Measurements from ENCODE around the gene KDM5C. TPM values are rescaled to one million over a fixed set of nuclear protein-coding genes. Genes with fewer than 3 reads are reported as not detected.

Gene KDM5C
- total RNA-seq, 1 donor from 2014 or later: 123 TPM

DNA sequence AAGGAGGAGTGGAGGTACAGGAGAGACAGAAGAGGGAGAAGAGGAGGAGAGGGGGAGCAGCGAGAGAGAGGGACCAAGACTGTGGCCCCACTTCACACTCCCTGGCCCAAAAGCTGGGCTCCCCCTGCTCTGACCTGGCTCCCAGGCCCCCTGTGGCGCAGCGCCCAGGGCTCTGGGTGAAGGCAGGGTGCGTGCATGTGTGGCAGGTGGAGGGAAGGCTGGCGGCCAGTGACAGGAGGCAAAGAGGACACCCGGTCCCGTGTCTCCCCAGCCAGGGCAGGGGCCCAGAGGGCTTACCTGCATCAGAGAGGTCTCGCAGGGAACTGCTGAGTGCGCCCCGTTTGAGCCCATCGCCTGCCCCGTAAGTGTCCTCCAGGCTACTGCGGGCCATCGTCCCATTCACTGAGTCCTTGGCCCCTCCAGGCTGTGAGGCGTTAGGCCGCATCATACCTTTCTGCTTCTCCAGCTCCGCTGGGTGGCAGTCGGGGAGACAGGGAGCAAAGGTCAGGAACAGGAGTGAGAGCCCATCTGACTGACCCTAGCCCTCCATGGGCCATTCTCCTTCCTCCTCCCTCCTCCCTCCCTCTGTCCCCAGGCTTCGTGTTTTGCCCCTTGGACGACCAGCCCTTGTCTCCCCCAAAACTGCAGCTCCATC, 11.1 kb upstream of the KDM5C start:
- DNase-seq (ENCODE audit: extremely low spot score in 2 of 2): no peak
- H3K27ac ChIP-seq: no peak overlapping the region
- H3K27me3 ChIP-seq: no peaks in the 10 kb centered on the region
- no peaks in the 10 kb centered on the region for H3K4me1 ChIP-seq
- H3K4me3 ChIP-seq: no peak overlapping the region
- intact Hi-C loops (cut with DNase I): no loop called here
- no peak for TF ChIP-seq POLR2A (IDR thresholded peaks at IDR 0.05)
- TF ChIP-seq, protein P1, sequence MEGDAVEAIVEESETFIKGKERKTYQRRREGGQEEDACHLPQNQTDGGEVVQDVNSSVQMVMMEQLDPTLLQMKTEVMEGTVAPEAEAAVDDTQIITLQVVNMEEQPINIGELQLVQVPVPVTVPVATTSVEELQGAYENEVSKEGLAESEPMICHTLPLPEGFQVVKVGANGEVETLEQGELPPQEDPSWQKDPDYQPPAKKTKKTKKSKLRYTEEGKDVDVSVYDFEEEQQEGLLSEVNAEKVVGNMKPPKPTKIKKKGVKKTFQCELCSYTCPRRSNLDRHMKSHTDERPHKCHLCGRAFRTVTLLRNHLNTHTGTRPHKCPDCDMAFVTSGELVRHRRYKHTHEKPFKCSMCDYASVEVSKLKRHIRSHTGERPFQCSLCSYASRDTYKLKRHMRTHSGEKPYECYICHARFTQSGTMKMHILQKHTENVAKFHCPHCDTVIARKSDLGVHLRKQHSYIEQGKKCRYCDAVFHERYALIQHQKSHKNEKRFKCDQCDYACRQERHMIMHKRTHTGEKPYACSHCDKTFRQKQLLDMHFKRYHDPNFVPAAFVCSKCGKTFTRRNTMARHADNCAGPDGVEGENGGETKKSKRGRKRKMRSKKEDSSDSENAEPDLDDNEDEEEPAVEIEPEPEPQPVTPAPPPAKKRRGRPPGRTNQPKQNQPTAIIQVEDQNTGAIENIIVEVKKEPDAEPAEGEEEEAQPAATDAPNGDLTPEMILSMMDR (IDR thresholded peaks at IDR 0.05): no peak
- no peak for TF ChIP-seq POLR2AphosphoS5 (IDR thresholded peaks at IDR 0.05; ENCODE audit: insufficient read depth in 1 of 2, low read depth in 1 of 2)
- H3K9me3 ChIP-seq: no peaks in the 10 kb centered on the region
- no peaks in the 10 kb centered on the region for H3K36me3 ChIP-seq

DNA sequence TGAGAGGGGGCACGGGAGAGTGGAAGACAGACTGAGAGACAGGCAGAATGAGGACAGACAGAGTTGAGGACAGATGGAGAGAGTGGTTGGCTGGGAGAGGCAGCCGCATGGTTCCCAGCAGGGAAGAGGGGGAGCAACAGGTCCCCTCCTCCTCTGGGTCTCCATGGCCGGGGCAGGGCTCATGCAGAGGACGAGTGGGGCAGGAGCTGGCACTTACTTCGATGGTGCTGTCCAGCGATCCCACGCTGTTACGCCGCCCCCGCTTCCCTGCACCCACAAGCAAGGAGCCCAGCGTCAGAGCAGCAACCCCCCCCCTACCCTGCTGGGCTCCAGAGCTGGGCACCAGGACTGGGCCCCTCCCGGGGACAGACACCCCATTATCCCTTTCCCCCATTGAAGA, 10.6 kb upstream of the KDM5C start:
- no peaks in the 10 kb centered on the region for H3K36me3 ChIP-seq

DNA sequence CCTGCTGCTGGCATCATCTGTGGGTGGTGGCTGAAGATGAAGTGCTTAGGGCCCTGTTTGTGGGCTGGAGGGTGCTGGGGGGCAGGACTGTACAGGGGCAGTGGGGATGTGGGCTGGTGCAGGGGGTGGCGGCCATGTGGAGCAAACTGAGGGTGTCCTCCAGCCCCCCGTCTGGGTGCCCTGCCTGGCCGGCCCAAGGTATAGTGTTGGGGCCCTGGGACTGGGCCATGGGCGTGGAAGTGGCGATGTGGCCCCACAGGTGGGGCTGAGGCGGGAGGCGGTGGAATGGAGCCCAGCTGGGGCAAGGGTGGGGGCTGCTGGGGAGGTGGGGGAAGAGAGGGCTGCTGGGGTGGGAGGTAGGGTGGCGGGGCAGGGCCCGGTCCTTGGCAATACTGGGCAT, 9.5 kb upstream of the KDM5C start:
- intact Hi-C loops (cut with DNase I): no loop called here
- H3K4me1 ChIP-seq: no peaks in the 10 kb centered on the region
- H3K9me3 ChIP-seq: no peaks in the 10 kb centered on the region
- TF ChIP-seq POLR2A (IDR thresholded peaks at IDR 0.05) (no peak), POLR2AphosphoS5 (IDR thresholded peaks at IDR 0.05; ENCODE audit: insufficient read depth in 1 of 2, low read depth in 1 of 2) (no peak)
- no peaks in the 10 kb centered on the region for H3K36me3 ChIP-seq
- no peak overlapping the region for H3K27ac ChIP-seq
- DNase-seq (ENCODE audit: extremely low spot score in 2 of 2): no peak
- H3K4me3 ChIP-seq: no peak overlapping the region
- H3K27me3 ChIP-seq: no peaks in the 10 kb centered on the region

More for the DNA sequence above, 10.6 kb upstream of the KDM5C start:
- Histone ChIP-seq H3K4me1 (no peaks in the 10 kb centered on the region), H3K27me3 (no peaks in the 10 kb centered on the region), H3K9me3 (no peaks in the 10 kb centered on the region), H3K4me3 (no peak overlapping the region), H3K27ac (no peak overlapping the region)
- DNase-seq (ENCODE audit: extremely low spot score in 2 of 2): no peak
- TF ChIP-seq, protein P1 (IDR thresholded peaks at IDR 0.05): no peak
- TF ChIP-seq POLR2AphosphoS5 (IDR thresholded peaks at IDR 0.05; ENCODE audit: insufficient read depth in 1 of 2, low read depth in 1 of 2): no peak
- TF ChIP-seq POLR2A (IDR thresholded peaks at IDR 0.05): no peak
- intact Hi-C loops (cut with DNase I): no loop called here

DNA sequence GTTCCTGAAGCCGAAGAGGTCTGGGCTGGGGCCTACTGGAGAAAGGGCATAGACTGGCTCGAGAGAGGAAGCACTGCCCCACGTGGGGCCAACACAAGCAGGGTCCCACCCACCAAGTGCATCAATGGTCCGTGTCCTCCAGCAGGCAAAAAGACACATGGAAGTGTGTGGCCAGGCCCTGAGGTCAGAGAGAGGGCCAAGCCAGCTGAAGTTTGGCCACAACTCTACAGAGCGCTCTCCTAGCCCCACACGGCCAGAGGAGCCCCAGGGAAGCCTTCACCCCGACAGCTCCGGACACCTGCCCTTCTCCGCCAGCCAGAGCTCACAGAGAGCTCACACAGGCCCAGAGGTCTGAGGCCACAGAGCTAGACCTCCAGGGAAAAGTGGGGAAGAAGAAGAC, 8.5 kb upstream of the KDM5C start:
- H3K27me3 ChIP-seq: no peaks in the 10 kb centered on the region
- no peaks in the 10 kb centered on the region for H3K4me1 ChIP-seq
- no peak overlapping the region for H3K4me3 ChIP-seq
- intact Hi-C loops (cut with DNase I): no loop called here
- H3K27ac ChIP-seq: no peak overlapping the region
- TF ChIP-seq POLR2AphosphoS5 (IDR thresholded peaks at IDR 0.05; ENCODE audit: insufficient read depth in 1 of 2, low read depth in 1 of 2) (no peak), POLR2A (IDR thresholded peaks at IDR 0.05) (no peak)
- TF ChIP-seq, protein P1 (IDR thresholded peaks at IDR 0.05): no peak
- H3K36me3 ChIP-seq: no peaks in the 10 kb centered on the region
- no peak for DNase-seq (ENCODE audit: extremely low spot score in 2 of 2)
- H3K9me3 ChIP-seq: no peaks in the 10 kb centered on the region

DNA sequence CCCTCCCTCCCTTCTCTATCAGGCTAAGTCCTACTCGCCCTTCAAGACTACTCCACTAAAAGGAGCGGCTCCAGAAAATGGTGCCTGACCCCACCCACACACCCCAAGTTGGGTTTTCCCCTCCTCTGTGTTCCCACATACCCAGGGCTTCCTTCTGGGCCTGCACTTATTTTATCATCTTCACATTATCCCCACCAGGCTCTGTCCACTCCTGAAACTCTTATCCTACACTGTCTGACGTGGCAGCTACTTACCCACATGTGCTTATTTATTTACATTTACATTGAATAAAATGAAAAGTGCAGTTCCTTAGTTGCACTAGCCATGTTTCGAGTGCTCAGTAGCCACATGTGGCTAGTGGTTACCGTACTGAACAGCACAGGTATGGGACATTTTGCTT, 5.1 kb upstream of the KDM5C start:
- no peak for DNase-seq (ENCODE audit: extremely low spot score in 2 of 2)
- Histone ChIP-seq H3K27me3 (no peaks in the 10 kb centered on the region), H3K4me1 (peaks cover 7% of the 10 kb centered on the region), H3K9me3 (no peaks in the 10 kb centered on the region), H3K4me3 (no peak overlapping the region), H3K36me3 (no peaks in the 10 kb centered on the region), H3K27ac (no peak overlapping the region)
- intact Hi-C loops (cut with DNase I): no loop called here
- TF ChIP-seq POLR2A (IDR thresholded peaks at IDR 0.05) (no peak), POLR2AphosphoS5 (IDR thresholded peaks at IDR 0.05; ENCODE audit: insufficient read depth in 1 of 2, low read depth in 1 of 2) (no peak)
- TF ChIP-seq, protein P1 (IDR thresholded peaks at IDR 0.05): no peak
